Panc1 (cell line): ENCODE measurements around the gene PRLR. TPM values are rescaled to one million over a fixed set of nuclear protein-coding genes. Genes with fewer than 3 reads are reported as not detected.

ENCODE experiments used
- ATAC-seq: fragments of 200-7000 bp; cut with Tn5 transposase; 2 replicates; pipeline ENCODE4 v1.9.1; 2020; ENCODE audit warnings: mild to moderate bottlenecking, moderate library complexity
- BruUV-seq: library from RNA; stranded (reverse); fragments of 400-500 nt; replicated peaks from 2 replicates; lab custom pipeline; 2021; lab: Mats Ljungman, UMichigan
- CTCF ChIA-PET: fragments of 300-600 bp; sonication (Branson Sonifier 250); formaldehyde crosslinking; loops from one replicate; lab custom pipeline; 2022; ENCODE audit warnings: antibody characterized with exemption; lab: Charles Lee
- POLR2A ChIA-PET: fragments of 300-600 bp; sonication (Branson Sonifier 250); formaldehyde crosslinking; loops from one replicate; lab custom pipeline; 2022; ENCODE audit warnings: antibody characterized with exemption; lab: Charles Lee
- DNase-seq: peaks from one replicate; pipeline ENCODE4 v3.0.0-alpha.2; 2010; ENCODE audit warnings: low read depth, low spot score
- H3K27ac ChIP-seq: 2 replicates; pipeline ENCODE4 v1.5.1; 2011; ENCODE audit warnings: mild to moderate bottlenecking, low read length, inconsistent platforms
- H3K27me3 ChIP-seq: fragments of 200-500 bp; sonication (Bioruptor generic); 2 replicates; pipeline ENCODE4 v1.6.0; 2014; ENCODE audit warnings: low read length, inconsistent platforms; ENCODE audit not compliant: control insufficient read depth, insufficient read depth
- H3K36me3 ChIP-seq: fragments of 200-500 bp; sonication (Bioruptor generic); 2 replicates; pipeline ENCODE4 v1.5.1; 2014; ENCODE audit warnings: inconsistent platforms, mild to moderate bottlenecking, low read length, moderate library complexity; ENCODE audit not compliant: control insufficient read depth, insufficient read depth
- H3K4me1 ChIP-seq: 2 replicates; pipeline ENCODE4 v1.5.1; 2011; ENCODE audit warnings: inconsistent platforms, mild to moderate bottlenecking, low read length, moderate library complexity; ENCODE audit not compliant: control insufficient read depth, insufficient read depth
- H3K4me3 ChIP-seq, 2 experiments: 2 replicates each; pipeline ENCODE4 v1.5.1; 2011 to 2012; ENCODE audit warnings: low read depth in 2 of 2, low read length in 2 of 2, mild to moderate bottlenecking in 2 of 2, inconsistent platforms in 1 of 2, moderate library complexity in 1 of 2
- H3K9me3 ChIP-seq: fragments of 200-500 bp; sonication (Bioruptor generic); 2 replicates; pipeline ENCODE4 v1.5.1; 2014; ENCODE audit warnings: low read depth, mild to moderate bottlenecking, inconsistent platforms, low read length, moderate library complexity; ENCODE audit not compliant: control insufficient read depth, insufficient read depth
- POLR2AphosphoS5 ChIP-seq: IDR thresholded peaks from 2 replicates; pipeline ENCODE4 v1.6.1; 2012; ENCODE audit warnings: mild to moderate bottlenecking, low read depth, low read length, moderate library complexity
- SIN3A ChIP-seq: IDR thresholded peaks from 2 replicates; pipeline ENCODE4 v1.6.1; 2012; ENCODE audit warnings: low read depth, mild to moderate bottlenecking, low read length, moderate library complexity, borderline replicate concordance; ENCODE audit not compliant: insufficient read depth
- TCF7L2 ChIP-seq: IDR thresholded peaks from 2 replicates; pipeline ENCODE4 v1.6.1; 2011; ENCODE audit warnings: mild to moderate bottlenecking, low read depth, low read length, inconsistent platforms
- in situ Hi-C: cut with HindIII; loops from 2 replicates; pipeline ENCODE4 v1.10.0; 2016; ENCODE audit warnings: low sequenced_read_pairs, low pct_unique_long_range_greater_than_20kb
- intact Hi-C: fragments of 100-400 bp; cut with micrococcal nuclease; formaldehyde crosslinking; loops from one replicate; pipeline ENCODE4 v1.10.0; 2022; ENCODE audit not compliant: unreplicated experiment
- total RNA-seq: library from RNA; stranded (reverse); gene quantifications from one replicate; pipeline ENCODE4 v1.2.1, GENCODE V29; 2021; ENCODE audit not compliant: unreplicated experiment
- TF ChIP-seq, protein P1 (sequence below), 2 experiments: IDR thresholded peaks; 2 replicates each; pipeline ENCODE4 v1.6.1; 2011 to 2012; ENCODE audit warnings: low read depth in 2 of 2, control low read depth in 1 of 2, low read length in 1 of 2, mild to moderate bottlenecking in 1 of 2, moderate library complexity in 1 of 2; ENCODE audit not compliant: insufficient read depth in 1 of 2
- TF ChIP-seq, protein P2 (sequence below): fragments of 450-650 bp; IDR thresholded peaks from 2 replicates; pipeline ENCODE4 v1.5.1; 2017; ENCODE audit warnings: mild to moderate bottlenecking

The PRLR gene
- total RNA-seq, 1 experiment from 2014 or later = 0.46 TPM

DNA sequence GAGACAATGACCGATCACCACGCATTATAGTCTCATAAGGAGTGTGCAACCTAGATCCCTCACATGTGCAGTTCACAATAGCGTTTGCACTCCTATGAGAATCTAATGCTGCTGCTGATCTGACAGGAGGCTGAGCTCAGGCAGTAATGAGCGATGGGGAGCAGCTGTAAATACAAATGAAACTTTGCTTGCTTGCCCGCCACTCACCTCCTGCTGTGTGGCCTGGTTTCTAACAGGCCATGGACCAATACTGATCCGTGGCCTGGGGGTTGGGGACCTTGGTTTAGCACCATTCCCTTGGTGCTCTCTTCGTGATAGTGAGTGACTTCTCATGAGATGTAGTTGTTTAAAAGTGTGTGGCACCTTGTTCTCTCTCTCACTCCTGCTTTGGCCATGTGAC is 50.2 kb downstream of the PRLR start:
- Histone ChIP-seq H3K27me3 (no peaks in the 10 kb centered on the region; the same call in 1 of the 2 replicates), H3K27ac (no peak overlapping the region), H3K36me3 (no peaks in the 10 kb centered on the region), H3K9me3 (no peaks in the 10 kb centered on the region), H3K4me1 (no peaks in the 10 kb centered on the region), H3K4me3 (no peak overlapping the region)
- no peak for DNase-seq
- ChIA-PET CTCF (no interaction called here), POLR2A (no interaction called here)
- intact Hi-C loops = no loop called here
- ATAC-seq = no peak
- in situ Hi-C loops = no loop called here
- TF ChIP-seq TCF7L2 (no peak), POLR2AphosphoS5 (no peak), SIN3A (no peak)
- TF ChIP-seq, protein P1, sequence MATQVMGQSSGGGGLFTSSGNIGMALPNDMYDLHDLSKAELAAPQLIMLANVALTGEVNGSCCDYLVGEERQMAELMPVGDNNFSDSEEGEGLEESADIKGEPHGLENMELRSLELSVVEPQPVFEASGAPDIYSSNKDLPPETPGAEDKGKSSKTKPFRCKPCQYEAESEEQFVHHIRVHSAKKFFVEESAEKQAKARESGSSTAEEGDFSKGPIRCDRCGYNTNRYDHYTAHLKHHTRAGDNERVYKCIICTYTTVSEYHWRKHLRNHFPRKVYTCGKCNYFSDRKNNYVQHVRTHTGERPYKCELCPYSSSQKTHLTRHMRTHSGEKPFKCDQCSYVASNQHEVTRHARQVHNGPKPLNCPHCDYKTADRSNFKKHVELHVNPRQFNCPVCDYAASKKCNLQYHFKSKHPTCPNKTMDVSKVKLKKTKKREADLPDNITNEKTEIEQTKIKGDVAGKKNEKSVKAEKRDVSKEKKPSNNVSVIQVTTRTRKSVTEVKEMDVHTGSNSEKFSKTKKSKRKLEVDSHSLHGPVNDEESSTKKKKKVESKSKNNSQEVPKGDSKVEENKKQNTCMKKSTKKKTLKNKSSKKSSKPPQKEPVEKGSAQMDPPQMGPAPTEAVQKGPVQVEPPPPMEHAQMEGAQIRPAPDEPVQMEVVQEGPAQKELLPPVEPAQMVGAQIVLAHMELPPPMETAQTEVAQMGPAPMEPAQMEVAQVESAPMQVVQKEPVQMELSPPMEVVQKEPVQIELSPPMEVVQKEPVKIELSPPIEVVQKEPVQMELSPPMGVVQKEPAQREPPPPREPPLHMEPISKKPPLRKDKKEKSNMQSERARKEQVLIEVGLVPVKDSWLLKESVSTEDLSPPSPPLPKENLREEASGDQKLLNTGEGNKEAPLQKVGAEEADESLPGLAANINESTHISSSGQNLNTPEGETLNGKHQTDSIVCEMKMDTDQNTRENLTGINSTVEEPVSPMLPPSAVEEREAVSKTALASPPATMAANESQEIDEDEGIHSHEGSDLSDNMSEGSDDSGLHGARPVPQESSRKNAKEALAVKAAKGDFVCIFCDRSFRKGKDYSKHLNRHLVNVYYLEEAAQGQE (IDR thresholded peaks at IDR 0.05; ENCODE audit: insufficient read depth in 1 of 2, low read depth in 2 of 2, low read length in 1 of 2) = no peak
- TF ChIP-seq, protein P2, sequence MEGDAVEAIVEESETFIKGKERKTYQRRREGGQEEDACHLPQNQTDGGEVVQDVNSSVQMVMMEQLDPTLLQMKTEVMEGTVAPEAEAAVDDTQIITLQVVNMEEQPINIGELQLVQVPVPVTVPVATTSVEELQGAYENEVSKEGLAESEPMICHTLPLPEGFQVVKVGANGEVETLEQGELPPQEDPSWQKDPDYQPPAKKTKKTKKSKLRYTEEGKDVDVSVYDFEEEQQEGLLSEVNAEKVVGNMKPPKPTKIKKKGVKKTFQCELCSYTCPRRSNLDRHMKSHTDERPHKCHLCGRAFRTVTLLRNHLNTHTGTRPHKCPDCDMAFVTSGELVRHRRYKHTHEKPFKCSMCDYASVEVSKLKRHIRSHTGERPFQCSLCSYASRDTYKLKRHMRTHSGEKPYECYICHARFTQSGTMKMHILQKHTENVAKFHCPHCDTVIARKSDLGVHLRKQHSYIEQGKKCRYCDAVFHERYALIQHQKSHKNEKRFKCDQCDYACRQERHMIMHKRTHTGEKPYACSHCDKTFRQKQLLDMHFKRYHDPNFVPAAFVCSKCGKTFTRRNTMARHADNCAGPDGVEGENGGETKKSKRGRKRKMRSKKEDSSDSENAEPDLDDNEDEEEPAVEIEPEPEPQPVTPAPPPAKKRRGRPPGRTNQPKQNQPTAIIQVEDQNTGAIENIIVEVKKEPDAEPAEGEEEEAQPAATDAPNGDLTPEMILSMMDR = no peak
- no TSS peak for BruUV-seq

DNA sequence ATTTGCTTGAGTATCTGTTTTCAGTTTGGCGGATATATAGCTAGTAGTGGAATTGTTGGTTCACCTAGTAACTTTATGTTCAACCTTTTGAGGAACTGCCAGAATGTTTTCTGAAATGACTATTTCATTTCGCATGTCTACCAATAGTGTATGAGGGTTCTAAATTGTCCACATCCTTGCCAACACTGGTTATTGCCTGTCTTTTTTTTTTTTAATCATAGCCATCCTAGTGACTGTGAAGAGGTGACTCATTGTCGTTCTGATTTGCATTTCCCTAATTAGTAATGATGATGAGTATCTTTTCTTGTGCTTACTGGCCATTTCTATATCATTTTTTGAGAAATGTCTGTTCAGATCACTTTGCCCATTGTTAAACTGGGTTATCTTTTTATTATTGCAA is 52.5 kb downstream of the PRLR start:
- ChIA-PET CTCF (no interaction called here), POLR2A (no interaction called here)
- in situ Hi-C loops (no loop called here), intact Hi-C loops (no loop called here)
- Histone ChIP-seq H3K27me3 (no peaks in the 10 kb centered on the region), H3K27ac (no peak overlapping the region), H3K4me1 (no peaks in the 10 kb centered on the region), H3K4me3 (no peak overlapping the region), H3K9me3 (no peaks in the 10 kb centered on the region), H3K36me3 (no peaks in the 10 kb centered on the region)
- ATAC-seq (no peak), DNase-seq (no peak)
- TF ChIP-seq, protein P1 (IDR thresholded peaks at IDR 0.05; ENCODE audit: insufficient read depth in 1 of 2, low read depth in 2 of 2, low read length in 1 of 2) = no peak
- TF ChIP-seq, protein P2 = no peak
- no peak for TF ChIP-seq POLR2AphosphoS5
- TF ChIP-seq SIN3A = no peak
- no peak for TF ChIP-seq TCF7L2
- BruUV-seq = no TSS peak
